ENCODE measurements around the gene KCNK4. TPM values are rescaled to one million over a fixed set of nuclear protein-coding genes. Genes with fewer than 3 reads are reported as not detected.

KCNK4 gene
- total RNA-seq, 1 experiment from 2014 or later: not detected

GRCh38 chr11:64260147-64260708 lies 30.9 kb upstream of the KCNK4 start:
- Histone ChIP-seq H3K4me1 (no peaks in the 10 kb centered on the region), H3K27me3 (no peaks in the 10 kb centered on the region), H3K27ac (no peak overlapping the region), H3K36me3 (peaks cover 32% of the 10 kb centered on the region), H3K4me3 (no peak overlapping the region), H3K9me3 (replicated peaks) (no peaks in the 10 kb centered on the region)
- no peak for DNase-seq

GRCh38 chr11:64261556-64262080 lies 29.5 kb upstream of the KCNK4 start:
- H3K27ac ChIP-seq: no peak overlapping the region
- no peaks in the 10 kb centered on the region for H3K4me1 ChIP-seq
- no peaks in the 10 kb centered on the region for H3K27me3 ChIP-seq
- H3K9me3 ChIP-seq (replicated peaks): no peaks in the 10 kb centered on the region
- no peak for DNase-seq
- H3K4me3 ChIP-seq: no peak overlapping the region
- peaks cover 38% of the 10 kb centered on the region for H3K36me3 ChIP-seq

GRCh38 chr11:64262271-64263002 lies 28.7 kb upstream of the KCNK4 start:
- no peak overlapping the region for H3K4me3 ChIP-seq
- H3K36me3 ChIP-seq: peaks cover 36% of the 10 kb centered on the region
- H3K4me1 ChIP-seq: no peaks in the 10 kb centered on the region
- H3K9me3 ChIP-seq (replicated peaks): no peaks in the 10 kb centered on the region
- no peak overlapping the region for H3K27ac ChIP-seq
- no peak for DNase-seq
- no peaks in the 10 kb centered on the region for H3K27me3 ChIP-seq

- peaks cover 30% of the 10 kb centered on the region for H3K36me3 ChIP-seq
- H3K4me1 ChIP-seq: no peaks in the 10 kb centered on the region
- no peaks in the 10 kb centered on the region for H3K27me3 ChIP-seq
- no peak overlapping the region for H3K27ac ChIP-seq
- no peaks in the 10 kb centered on the region for H3K9me3 ChIP-seq (replicated peaks)
- H3K4me3 ChIP-seq: no peak overlapping the region
- peak in 1 of 2 experiments; percentile 31 for DNase-seq
Observed at GRCh38 chr11:64263021-64263946, 27.8 kb upstream of the KCNK4 start.

GRCh38 chr11:64263947-64264317 lies 27.2 kb upstream of the KCNK4 start:
- Histone ChIP-seq H3K4me1 (no peaks in the 10 kb centered on the region; the same call in 1 of the 2 replicates), H3K27ac (no peak overlapping the region), H3K27me3 (no peaks in the 10 kb centered on the region), H3K9me3 (replicated peaks) (no peaks in the 10 kb centered on the region), H3K36me3 (peaks cover 27% of the 10 kb centered on the region), H3K4me3 (no peak overlapping the region)
- DNase-seq: no peak

GRCh38 chr11:64264371-64264852 lies 26.7 kb upstream of the KCNK4 start:
- DNase-seq: no peak
- no peak overlapping the region for H3K27ac ChIP-seq
- H3K27me3 ChIP-seq: no peaks in the 10 kb centered on the region
- H3K9me3 ChIP-seq (replicated peaks): no peaks in the 10 kb centered on the region
- peaks cover 24% of the 10 kb centered on the region for H3K36me3 ChIP-seq
- no peak overlapping the region for H3K4me3 ChIP-seq
- no peaks in the 10 kb centered on the region; the same call in 1 of the 2 replicates for H3K4me1 ChIP-seq

GRCh38 chr11:64265176-64266160 lies 25.6 kb upstream of the KCNK4 start:
- peaks cover 16% of the 10 kb centered on the region for H3K36me3 ChIP-seq
- DNase-seq: no peak
- H3K4me1 ChIP-seq: no peaks in the 10 kb centered on the region; the same call in 1 of the 2 replicates
- no peak overlapping the region for H3K27ac ChIP-seq
- H3K27me3 ChIP-seq: no peaks in the 10 kb centered on the region
- H3K9me3 ChIP-seq (replicated peaks): no peaks in the 10 kb centered on the region
- H3K4me3 ChIP-seq: no peak overlapping the region

GRCh38 chr11:64266339-64266738 lies 24.8 kb upstream of the KCNK4 start:
- no peak for DNase-seq
- no peaks in the 10 kb centered on the region; the same call in 1 of the 2 replicates for H3K4me1 ChIP-seq
- H3K27ac ChIP-seq: no peak overlapping the region
- H3K9me3 ChIP-seq (replicated peaks): no peaks in the 10 kb centered on the region
- peaks cover 14% of the 10 kb centered on the region for H3K36me3 ChIP-seq
- H3K4me3 ChIP-seq: no peak overlapping the region
- no peaks in the 10 kb centered on the region for H3K27me3 ChIP-seq

GRCh38 chr11:64267207-64267945 lies 23.7 kb upstream of the KCNK4 start:
- no peaks in the 10 kb centered on the region for H3K9me3 ChIP-seq (replicated peaks)
- no peaks in the 10 kb centered on the region; the same call in 1 of the 2 replicates for H3K4me1 ChIP-seq
- H3K27ac ChIP-seq: no peak overlapping the region
- H3K27me3 ChIP-seq: no peaks in the 10 kb centered on the region
- no peak overlapping the region for H3K4me3 ChIP-seq
- no peak for DNase-seq
- H3K36me3 ChIP-seq: peaks cover 13% of the 10 kb centered on the region; the same call in 1 of the 2 replicates

GRCh38 chr11:64268025-64268892 lies 22.8 kb upstream of the KCNK4 start:
- Histone ChIP-seq H3K27me3 (no peaks in the 10 kb centered on the region), H3K4me3 (peak overlapping the region; percentile 70), H3K4me1 (no peaks in the 10 kb centered on the region; the same call in 1 of the 2 replicates), H3K27ac (no peak overlapping the region), H3K9me3 (replicated peaks) (no peaks in the 10 kb centered on the region), H3K36me3 (peaks cover 13% of the 10 kb centered on the region; the same call in 1 of the 2 replicates)
- peak in 1 of 2 experiments; percentile 42 for DNase-seq

GRCh38 chr11:64268893-64269539 lies 22.1 kb upstream of the KCNK4 start:
- peak; percentile 38 to 46 for DNase-seq
- Histone ChIP-seq H3K4me1 (no peaks in the 10 kb centered on the region; the same call in 1 of the 2 replicates), H3K27me3 (no peaks in the 10 kb centered on the region), H3K9me3 (replicated peaks) (no peaks in the 10 kb centered on the region), H3K4me3 (peak overlapping the region; percentile 70), H3K27ac (peak overlapping the region; percentile 84), H3K36me3 (peaks cover 13% of the 10 kb centered on the region; the same call in 1 of the 2 replicates)
